ENCODE results near the gene MFSD12.

- TF ChIP-seq POLR2A (IDR thresholded peaks at IDR 0.05) (no peak), EP300 (IDR thresholded peaks at IDR 0.05) (no peak)
- TF ChIP-seq, protein P1, sequence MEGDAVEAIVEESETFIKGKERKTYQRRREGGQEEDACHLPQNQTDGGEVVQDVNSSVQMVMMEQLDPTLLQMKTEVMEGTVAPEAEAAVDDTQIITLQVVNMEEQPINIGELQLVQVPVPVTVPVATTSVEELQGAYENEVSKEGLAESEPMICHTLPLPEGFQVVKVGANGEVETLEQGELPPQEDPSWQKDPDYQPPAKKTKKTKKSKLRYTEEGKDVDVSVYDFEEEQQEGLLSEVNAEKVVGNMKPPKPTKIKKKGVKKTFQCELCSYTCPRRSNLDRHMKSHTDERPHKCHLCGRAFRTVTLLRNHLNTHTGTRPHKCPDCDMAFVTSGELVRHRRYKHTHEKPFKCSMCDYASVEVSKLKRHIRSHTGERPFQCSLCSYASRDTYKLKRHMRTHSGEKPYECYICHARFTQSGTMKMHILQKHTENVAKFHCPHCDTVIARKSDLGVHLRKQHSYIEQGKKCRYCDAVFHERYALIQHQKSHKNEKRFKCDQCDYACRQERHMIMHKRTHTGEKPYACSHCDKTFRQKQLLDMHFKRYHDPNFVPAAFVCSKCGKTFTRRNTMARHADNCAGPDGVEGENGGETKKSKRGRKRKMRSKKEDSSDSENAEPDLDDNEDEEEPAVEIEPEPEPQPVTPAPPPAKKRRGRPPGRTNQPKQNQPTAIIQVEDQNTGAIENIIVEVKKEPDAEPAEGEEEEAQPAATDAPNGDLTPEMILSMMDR (IDR thresholded peaks at IDR 0.05) = no peak
These were observed 47.6 kb upstream of the MFSD12 start for GRCh38 chr19:3604987-3605343.

All from gastroesophageal sphincter (tissue), 3 donors.